Measurements from ENCODE around the gene CBFA2T2.
"Not testable (repeated sequence)": the region's sequence is repeated elsewhere in the genome, so short reads cannot be mapped to it uniquely, and the experiment has no call there.

The CBFA2T2 gene

GRCh38 chr20:33490023-33490933 is at the start of gene CBFA2T2:
CBFA2T2 (plus strand) TSS chr20:33490096; CDS start chr20:33490268, 172 bp downstream.
- in situ Hi-C loops (cut with HindIII; ENCODE audit: low pct_ligation_motif_present, low sequenced_read_pairs): no loop called here
- H3K4me3 ChIP-seq (ENCODE audit: low read depth, low read length): peak within 1 kb of the TSS; percentile 76
- no peaks in the 10 kb centered on the region for H3K27me3 ChIP-seq (replicated peaks)
- no peaks in the 10 kb centered on the region for H3K36me3 ChIP-seq (replicated peaks)
- peak within 1 kb of the TSS; percentile 83 for H3K27ac ChIP-seq
- DNase-seq: peak; percentile 37
- TF ChIP-seq, protein P1, sequence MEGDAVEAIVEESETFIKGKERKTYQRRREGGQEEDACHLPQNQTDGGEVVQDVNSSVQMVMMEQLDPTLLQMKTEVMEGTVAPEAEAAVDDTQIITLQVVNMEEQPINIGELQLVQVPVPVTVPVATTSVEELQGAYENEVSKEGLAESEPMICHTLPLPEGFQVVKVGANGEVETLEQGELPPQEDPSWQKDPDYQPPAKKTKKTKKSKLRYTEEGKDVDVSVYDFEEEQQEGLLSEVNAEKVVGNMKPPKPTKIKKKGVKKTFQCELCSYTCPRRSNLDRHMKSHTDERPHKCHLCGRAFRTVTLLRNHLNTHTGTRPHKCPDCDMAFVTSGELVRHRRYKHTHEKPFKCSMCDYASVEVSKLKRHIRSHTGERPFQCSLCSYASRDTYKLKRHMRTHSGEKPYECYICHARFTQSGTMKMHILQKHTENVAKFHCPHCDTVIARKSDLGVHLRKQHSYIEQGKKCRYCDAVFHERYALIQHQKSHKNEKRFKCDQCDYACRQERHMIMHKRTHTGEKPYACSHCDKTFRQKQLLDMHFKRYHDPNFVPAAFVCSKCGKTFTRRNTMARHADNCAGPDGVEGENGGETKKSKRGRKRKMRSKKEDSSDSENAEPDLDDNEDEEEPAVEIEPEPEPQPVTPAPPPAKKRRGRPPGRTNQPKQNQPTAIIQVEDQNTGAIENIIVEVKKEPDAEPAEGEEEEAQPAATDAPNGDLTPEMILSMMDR (IDR thresholded peaks at IDR 0.05; ENCODE audit: low read depth, low read length, missing control alignments): no peak

DNA sequence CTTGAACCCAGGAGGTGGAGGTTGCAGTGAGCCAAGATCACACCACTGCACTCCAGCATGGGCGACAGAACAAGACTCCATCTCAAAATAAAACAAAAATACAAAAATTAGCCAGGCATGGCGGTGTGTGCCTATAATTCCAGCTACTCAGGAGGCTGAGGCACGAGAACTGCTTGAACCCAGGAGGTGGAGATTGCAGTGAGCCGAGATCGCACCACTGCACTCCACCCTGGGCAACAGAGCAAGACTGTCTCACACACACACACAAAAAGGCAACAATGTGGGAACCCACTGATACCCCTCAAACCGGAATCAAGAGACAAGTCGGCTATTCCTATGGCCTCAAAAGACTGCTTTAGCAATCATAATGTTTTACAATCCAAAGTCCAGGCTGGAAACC is 49.3 kb upstream of the CBFA2T2 start:
- H3K4me3 ChIP-seq (ENCODE audit: low read depth, low read length); H3K36me3 ChIP-seq (replicated peaks); DNase-seq; in situ Hi-C loops (cut with HindIII; ENCODE audit: low pct_ligation_motif_present, low sequenced_read_pairs); H3K27ac ChIP-seq; H3K27me3 ChIP-seq (replicated peaks): not testable (repeated sequence)

GRCh38 chr20:33441142-33441955 is 48.5 kb upstream of the CBFA2T2 start:
- Histone ChIP-seq H3K27me3 (replicated peaks) (no peaks in the 10 kb centered on the region), H3K36me3 (replicated peaks) (no peaks in the 10 kb centered on the region), H3K4me3 (ENCODE audit: low read depth, low read length) (no peak overlapping the region), H3K27ac (no peak overlapping the region)
- no peak for DNase-seq
- TF ChIP-seq, protein P1 (IDR thresholded peaks at IDR 0.05; ENCODE audit: low read depth, low read length, missing control alignments): no peak
- in situ Hi-C loops (cut with HindIII; ENCODE audit: low pct_ligation_motif_present, low sequenced_read_pairs): no loop called here

- TF ChIP-seq, protein P1 (IDR thresholded peaks at IDR 0.05; ENCODE audit: low read depth, low read length, missing control alignments): no peak
- Histone ChIP-seq H3K4me3 (ENCODE audit: low read depth, low read length) (no peak overlapping the region), H3K27ac (no peak overlapping the region), H3K27me3 (replicated peaks) (no peaks in the 10 kb centered on the region), H3K36me3 (replicated peaks) (no peaks in the 10 kb centered on the region)
- in situ Hi-C loops (cut with HindIII; ENCODE audit: low pct_ligation_motif_present, low sequenced_read_pairs): no loop called here
- no peak for DNase-seq
Observed at GRCh38 chr20:33442136-33443005, 47.5 kb upstream of the CBFA2T2 start.

GRCh38 chr20:33443006-33443511 is 46.8 kb upstream of the CBFA2T2 start:
- Histone ChIP-seq H3K4me3 (ENCODE audit: low read depth, low read length) (peak overlapping the region; percentile 72), H3K27me3 (replicated peaks) (no peaks in the 10 kb centered on the region), H3K36me3 (replicated peaks) (no peaks in the 10 kb centered on the region), H3K27ac (no peak overlapping the region)
- no peak for DNase-seq
- in situ Hi-C loops (cut with HindIII; ENCODE audit: low pct_ligation_motif_present, low sequenced_read_pairs): no loop called here
- TF ChIP-seq, protein P1 (IDR thresholded peaks at IDR 0.05; ENCODE audit: low read depth, low read length, missing control alignments): no peak
